SK-N-SH (cell line): Measurements from ENCODE around the gene RIMS4. TPM values are rescaled to one million over a fixed set of nuclear protein-coding genes. Genes with fewer than 3 reads are reported as not detected.

Experiments
- CTCF ChIA-PET: fragments of 300-600, 350-600 bp; formaldehyde crosslinking; extraction: SDS; loops from one replicate; lab custom pipeline; 2021; lab: Yijun Ruan, JAX
- POLR2A ChIA-PET: fragments of 350-600 bp; sonication (Branson Sonifier 250); formaldehyde crosslinking; extraction: SDS; loops from one replicate; lab custom pipeline; 2020; ENCODE audit warnings: antibody characterized with exemption, inconsistent platforms; lab: Yijun Ruan, JAX
- DNase-seq: peaks from one replicate; pipeline ENCODE4 v3.0.0; 2012
- H2AFZ ChIP-seq: fragments of 200-600 bp; sonication (generic); 2 replicates; pipeline ENCODE4 v1.8.1; 2016; ENCODE audit warnings: antibody characterized with exemption, mild to moderate bottlenecking, low read depth
- H3F3A ChIP-seq: fragments of 200-600 bp; sonication (generic); replicated peaks from 2 replicates; pipeline ENCODE3; 2016; ENCODE audit warnings: antibody characterized with exemption, mild to moderate bottlenecking; ENCODE audit not compliant: insufficient read depth
- H3K27ac ChIP-seq, 2 experiments: fragments of 200-500 bp in 1 of 2; fragments of 200-600 bp in 1 of 2; sonication (Bioruptor generic) in 1 of 2; sonication (generic), shearing (Covaris generic) in 1 of 2; 2 replicates each; pipeline versions ENCODE4 v1.5.1 to v1.6.1; 2014 to 2016; ENCODE audit warnings: low read depth in 2 of 2, inconsistent platforms in 1 of 2, low read length in 1 of 2, mild to moderate bottlenecking in 1 of 2, mixed read lengths in 1 of 2
- H3K27me3 ChIP-seq: fragments of 200-600 bp; sonication (generic), shearing (Covaris generic); 2 replicates; pipeline ENCODE4 v1.6.1; 2016; ENCODE audit warnings: mixed run types; ENCODE audit not compliant: insufficient read depth
- H3K36me3 ChIP-seq, 2 experiments: fragments of 200-500 bp in 1 of 2; fragments of 200-600 bp in 1 of 2; sonication (Bioruptor generic) in 1 of 2; sonication (generic) in 1 of 2; replicated peaks in 1 of 2; 2 replicates each; pipeline versions ENCODE3 to v1.5.1; 2014 to 2016; ENCODE audit warnings: low read length in 1 of 2, mild to moderate bottlenecking in 1 of 2; ENCODE audit not compliant: insufficient read depth in 2 of 2, control insufficient read depth in 1 of 2
- H3K4me1 ChIP-seq, 2 experiments: fragments of 200-500 bp in 1 of 2; fragments of 200-600 bp in 1 of 2; sonication (Bioruptor generic) in 1 of 2; sonication (generic), shearing (Covaris generic) in 1 of 2; 2 replicates each; pipeline versions ENCODE4 v1.5.1 to v1.6.1; 2014 to 2016; ENCODE audit warnings: low read depth in 1 of 2, low read length in 1 of 2, mixed run types in 1 of 2; ENCODE audit not compliant: insufficient read depth in 2 of 2, control insufficient read depth in 1 of 2
- H3K4me2 ChIP-seq: fragments of 200-600 bp; sonication (generic), shearing (Covaris generic); 2 replicates; pipeline ENCODE4 v1.6.1; 2017; ENCODE audit warnings: mixed run types
- H3K4me3 ChIP-seq, 2 experiments: fragments of 200-500 bp in 1 of 2; fragments of 200-600 bp in 1 of 2; sonication (Bioruptor generic) in 1 of 2; sonication (generic), shearing (Covaris generic) in 1 of 2; 2 replicates each; pipeline versions ENCODE4 v1.5.1 to v1.8.1; 2014 to 2016; ENCODE audit warnings: low read depth in 2 of 2, inconsistent platforms in 1 of 2, low read length in 1 of 2, mild to moderate bottlenecking in 1 of 2, mixed read lengths in 1 of 2, moderate library complexity in 1 of 2
- H3K79me2 ChIP-seq: fragments of 200-600 bp; sonication (generic); 2 replicates; pipeline ENCODE4 v1.8.1; 2017; ENCODE audit warnings: mild to moderate bottlenecking; ENCODE audit not compliant: insufficient read depth
- H3K9ac ChIP-seq: fragments of 200-600 bp; sonication (generic); 2 replicates; pipeline ENCODE4 v1.6.1; 2017; ENCODE audit warnings: mixed run types
- H3K9me2 ChIP-seq: fragments of 200-600 bp; sonication (generic); 2 replicates; pipeline ENCODE4 v1.6.1; 2017; ENCODE audit warnings: mixed run types
- H3K9me3 ChIP-seq: fragments of 200-600 bp; sonication (generic); 2 replicates; pipeline ENCODE4 v1.6.1; 2017; ENCODE audit warnings: mixed run types, mild to moderate bottlenecking, moderate library complexity
- H4K20me1 ChIP-seq: fragments of 200-600 bp; sonication (generic); 2 replicates; pipeline ENCODE4 v1.6.1; 2017; ENCODE audit warnings: mild to moderate bottlenecking, mixed run types; ENCODE audit not compliant: insufficient read depth
- FOXJ3 ChIP-seq: sonication (generic); formaldehyde crosslinking; IDR thresholded peaks from 2 replicates; pipeline ENCODE4 v1.5.1; 2020; ENCODE audit warnings: mild to moderate bottlenecking, missing genetic modification reagents
- GABPA ChIP-seq: IDR thresholded peaks from 2 replicates; pipeline ENCODE4 v1.4.0; 2012; ENCODE audit warnings: low read depth, mild to moderate bottlenecking
- GATA2 ChIP-seq: sonication (generic); formaldehyde crosslinking; IDR thresholded peaks from 2 replicates; pipeline ENCODE4 v1.5.0; 2020; ENCODE audit warnings: mild to moderate bottlenecking, missing genetic modification reagents
- MEF2A ChIP-seq: IDR thresholded peaks from 2 replicates; pipeline ENCODE4 v1.4.0; 2012; ENCODE audit warnings: low read depth, borderline replicate concordance
- NFIC ChIP-seq: IDR thresholded peaks from 2 replicates; pipeline ENCODE4 v1.4.0; 2012; ENCODE audit warnings: borderline replicate concordance
- NRF1 ChIP-seq: IDR thresholded peaks from 2 replicates; pipeline ENCODE4 v1.6.1; 2012; ENCODE audit warnings: low read depth, mild to moderate bottlenecking, low read length
- POLR2AphosphoS5 ChIP-seq: IDR thresholded peaks from 2 replicates; pipeline ENCODE4 v1.6.1; 2012; ENCODE audit warnings: low read depth, low read length
- RAD21 ChIP-seq: IDR thresholded peaks from 2 replicates; pipeline ENCODE4 v1.6.1; 2012; ENCODE audit warnings: mild to moderate bottlenecking, low read length
- RXRA ChIP-seq: IDR thresholded peaks from 2 replicates; pipeline ENCODE4 v1.4.0; 2012; ENCODE audit warnings: low read depth, mild to moderate bottlenecking, borderline replicate concordance
- SIN3A ChIP-seq: IDR thresholded peaks from 2 replicates; pipeline ENCODE4 v1.6.1; 2012; ENCODE audit warnings: low read depth, mild to moderate bottlenecking, low read length, moderate library complexity, borderline replicate concordance
- TEAD4 ChIP-seq: IDR thresholded peaks from 2 replicates; pipeline ENCODE4 v1.4.0; 2012; ENCODE audit warnings: mild to moderate bottlenecking, borderline replicate concordance; ENCODE audit not compliant: insufficient read depth
- WGBS: methylation state at CpG from one replicate; pipeline ENCODE4 v1.1.6; 2017; ENCODE audit warnings: low lambda C conversion rate; 5-methylcytosine and 5-hydroxymethylcytosine counted together
- polyA plus RNA-seq, 3 experiments: library from polyadenylated mRNA; depleted of rRNA; stranded (reverse); fragments of >200 nt; gene quantifications; 2 replicates each; pipeline ENCODE4 v1.2.3, GENCODE V29; 2012
- TF ChIP-seq, protein P1 (sequence below): IDR thresholded peaks from 2 replicates; pipeline ENCODE4 v1.4.0; 2012; ENCODE audit warnings: low read depth
- TF ChIP-seq, protein P2 (sequence below): IDR thresholded peaks from 2 replicates; pipeline ENCODE4 v1.4.0; 2012; ENCODE audit warnings: low read depth, borderline replicate concordance

The RIMS4 gene
- polyA plus RNA-seq, 1 of the 3 experiments (the other 2 are of a cell fraction), result 0.13 TPM

DNA sequence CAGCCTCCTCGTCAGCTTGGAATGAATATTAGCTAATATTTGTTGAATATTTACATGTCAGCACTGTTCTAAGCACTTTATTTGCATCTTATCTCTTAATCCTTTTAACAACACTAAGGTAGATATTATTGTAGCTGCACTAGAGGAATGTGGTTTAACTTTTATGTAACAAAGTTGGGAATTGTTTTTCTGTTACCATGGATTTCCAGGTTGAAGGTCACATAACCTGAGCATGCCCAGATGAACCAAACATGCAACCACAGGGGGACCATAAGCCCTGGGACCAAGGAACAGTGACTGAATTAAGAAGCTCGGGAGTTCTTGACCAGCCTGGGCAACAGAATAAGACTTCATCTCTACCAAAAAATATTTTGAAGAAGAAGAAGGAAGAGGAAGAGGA is 46.1 kb upstream of the RIMS4 start:
- POLR2A ChIA-PET, result no interaction called here
- no peak overlapping the region for H2AFZ ChIP-seq
- H3K79me2 ChIP-seq, result no peaks in the 10 kb centered on the region
- WGBS, result 40% methylated on average over 2 of the region's 2 CpGs
- H3K36me3 ChIP-seq, result no peaks in the 10 kb centered on the region
- TF ChIP-seq, protein P1, sequence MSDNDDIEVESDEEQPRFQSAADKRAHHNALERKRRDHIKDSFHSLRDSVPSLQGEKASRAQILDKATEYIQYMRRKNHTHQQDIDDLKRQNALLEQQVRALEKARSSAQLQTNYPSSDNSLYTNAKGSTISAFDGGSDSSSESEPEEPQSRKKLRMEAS, result no peak
- TF ChIP-seq NRF1 (no peak), POLR2AphosphoS5 (no peak), GABPA (no peak), FOXJ3 (CRISPR knock-in tag) (no peak), NFIC (no peak), RXRA (no peak), SIN3A (no peak)
- TF ChIP-seq, protein P2, sequence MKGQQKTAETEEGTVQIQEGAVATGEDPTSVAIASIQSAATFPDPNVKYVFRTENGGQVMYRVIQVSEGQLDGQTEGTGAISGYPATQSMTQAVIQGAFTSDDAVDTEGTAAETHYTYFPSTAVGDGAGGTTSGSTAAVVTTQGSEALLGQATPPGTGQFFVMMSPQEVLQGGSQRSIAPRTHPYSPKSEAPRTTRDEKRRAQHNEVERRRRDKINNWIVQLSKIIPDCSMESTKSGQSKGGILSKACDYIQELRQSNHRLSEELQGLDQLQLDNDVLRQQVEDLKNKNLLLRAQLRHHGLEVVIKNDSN, result no peak
- TF ChIP-seq, all 33 proteins: peak for 0
- H3K27ac ChIP-seq, result no peak overlapping the region
- no peak overlapping the region for H3K4me2 ChIP-seq
- no peaks in the 10 kb centered on the region for H3K9me2 ChIP-seq
- peaks cover 0 to under 1% of the 10 kb centered on the region in 2 experiments; a peak in 1 of 4 replicates for H3K4me1 ChIP-seq
- no peaks in the 10 kb centered on the region for H3K9me3 ChIP-seq
- CTCF ChIA-PET, result interaction anchor here (0.9 to 1.4 kb wide), 5 partner anchors 11 to 173 kb away, joined by 3 to 4 read pairs (median 4); no protein-coding TSS in a partner anchor
- H3K4me3 ChIP-seq, result no peak overlapping the region
- no peak overlapping the region for H3K9ac ChIP-seq
- no peaks in the 10 kb centered on the region; the same call in 1 of the 2 replicates for H3K27me3 ChIP-seq
- DNase-seq, result no peak
- no peaks in the 10 kb centered on the region for H4K20me1 ChIP-seq
- H3F3A ChIP-seq, result peaks cover 3% of the 10 kb centered on the region

DNA sequence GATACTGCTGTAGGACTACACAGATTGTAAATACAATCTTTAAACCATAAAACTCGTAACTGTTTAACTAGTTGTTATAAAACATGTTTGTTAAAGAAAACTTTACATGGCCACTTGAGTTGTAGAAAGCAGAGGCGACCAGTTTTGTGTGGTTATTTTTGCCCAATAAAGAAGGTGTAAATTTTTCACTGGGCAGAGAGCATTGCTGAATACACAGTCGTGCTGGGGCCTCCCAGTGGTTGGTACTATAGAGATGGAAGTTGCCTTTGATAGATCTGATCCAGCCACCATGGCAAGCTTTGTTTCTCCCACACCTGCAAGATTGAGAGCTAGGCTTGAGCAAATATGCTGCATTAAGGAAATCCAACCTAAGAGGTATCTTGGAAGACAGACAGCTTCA is 41.2 kb upstream of the RIMS4 start:
- no peak overlapping the region for H3K4me2 ChIP-seq
- no peaks in the 10 kb centered on the region for H4K20me1 ChIP-seq
- no peaks in the 10 kb centered on the region for H3F3A ChIP-seq
- no peaks in the 10 kb centered on the region for H3K79me2 ChIP-seq
- DNase-seq, result no peak
- WGBS, result 15% methylated on average over 3 of the region's 3 CpGs
- no peaks in the 10 kb centered on the region for H3K9me3 ChIP-seq
- CTCF ChIA-PET, result no interaction called here
- no peak overlapping the region for H3K27ac ChIP-seq
- POLR2A ChIA-PET, result no interaction called here
- no peaks in the 10 kb centered on the region for H3K36me3 ChIP-seq
- no peaks in the 10 kb centered on the region; the same call in 1 of the 2 replicates for H3K27me3 ChIP-seq
- no peak overlapping the region for H3K9ac ChIP-seq
- H3K9me2 ChIP-seq, result no peaks in the 10 kb centered on the region
- TF ChIP-seq, protein P2, result no peak
- TF ChIP-seq GATA2 (CRISPR knock-in tag) (no peak), MEF2A (no peak), TEAD4 (no peak), RAD21 (no peak)
- TF ChIP-seq, all 33 proteins: peak for 0
- Histone ChIP-seq H3K4me3 (no peak overlapping the region), H3K4me1 (no peaks in the 10 kb centered on the region), H2AFZ (no peak overlapping the region)
